ENCODE data around the gene C17orf107.

- TF ChIP-seq EZH2 (IDR thresholded peaks at IDR 0.05; ENCODE audit: borderline replicate concordance, low read depth, low read length, poor library complexity, severe bottlenecking) (no peak), CTCF (conservative IDR thresholded peaks at IDR 0.05; ENCODE audit: low read depth, low read length) (no peak)
These were observed 1.1 kb downstream of the C17orf107 start for GRCh38 chr17:4900231-4901107.
